CD4-positive, alpha-beta T cell (primary cell): ENCODE data around the gene MINDY3. TPM values are rescaled to one million over a fixed set of nuclear protein-coding genes. Genes with fewer than 3 reads are reported as not detected.

Source experiments
- ATAC-seq: fragments of 200-7000 bp; cut with Tn5 transposase; one replicate; pipeline ENCODE4 v1.10.0; 2022; ENCODE audit warnings: mild to moderate bottlenecking; ENCODE audit not compliant: poor library complexity
- CTCF ChIA-PET: fragments of 350-600 bp; sonication (Branson Sonifier 250); formaldehyde crosslinking; loops from one replicate; lab custom pipeline; 2021; ENCODE audit warnings: antibody characterized with exemption, inconsistent platforms; lab: Charles Lee
- POLR2A ChIA-PET: fragments of 350-600 bp; sonication (Branson Sonifier 250); formaldehyde crosslinking; loops from one replicate; lab custom pipeline; 2021; ENCODE audit warnings: antibody characterized with exemption, inconsistent platforms; lab: Charles Lee
- DNase-seq, 14 experiments: peaks; one replicate each; pipeline ENCODE4 v3.0.0-alpha.2; 2013 to 2020; ENCODE audit warnings: mixed read lengths in 2 of 14
- H3K27ac ChIP-seq, 2 donors: one replicate each; pipeline versions ENCODE4 v1.5.1 to v1.7.0; 2013; ENCODE audit warnings: low read length in 2 of 2, low read depth in 1 of 2, mild to moderate bottlenecking in 1 of 2
- H3K27me3 ChIP-seq, 2 experiments: 1 replicate in 1 of 2; 2 replicates in 1 of 2; pipeline versions ENCODE4 v1.6.1 to v1.7.0; 2013; ENCODE audit warnings: low read length in 2 of 2, control low read depth in 1 of 2, mild to moderate bottlenecking in 1 of 2, moderate library complexity in 1 of 2; ENCODE audit not compliant: insufficient read depth in 2 of 2, control insufficient read depth in 1 of 2
- H3K36me3 ChIP-seq: one replicate; pipeline ENCODE4 v1.6.1; 2013; ENCODE audit warnings: low read length, control low read depth; ENCODE audit not compliant: insufficient read depth
- H3K4me1 ChIP-seq: one replicate; pipeline ENCODE4 v1.6.1; 2013; ENCODE audit warnings: low read length, control low read depth; ENCODE audit not compliant: insufficient read depth
- H3K4me3 ChIP-seq: one replicate; pipeline ENCODE4 v1.5.1; 2013; ENCODE audit warnings: mild to moderate bottlenecking, low read length, moderate library complexity
- H3K9me3 ChIP-seq, 2 experiments: 1 replicate in 1 of 2; 2 replicates in 1 of 2; pipeline versions ENCODE4 v1.6.1 to v1.7.0; 2013; ENCODE audit warnings: low read length in 2 of 2, mild to moderate bottlenecking in 2 of 2, control low read depth in 1 of 2, moderate library complexity in 1 of 2; ENCODE audit not compliant: control insufficient read depth in 1 of 2, insufficient read depth in 1 of 2
- H3K27ac Mint-ChIP-seq: one replicate; pipeline ENCODE4 v1.8.0; 2020; ENCODE audit warnings: mixed read lengths
- H3K27me3 Mint-ChIP-seq: one replicate; pipeline ENCODE4 v1.8.0; 2021; ENCODE audit warnings: mixed read lengths
- H3K36me3 Mint-ChIP-seq: one replicate; pipeline ENCODE4 v1.8.0; 2021; ENCODE audit warnings: low read depth, mixed read lengths
- H3K4me1 Mint-ChIP-seq: one replicate; pipeline ENCODE4 v1.8.0; 2021; ENCODE audit warnings: low read depth, mixed read lengths
- H3K4me3 Mint-ChIP-seq: one replicate; pipeline ENCODE4 v1.8.0; 2020; ENCODE audit warnings: mild to moderate bottlenecking, mixed read lengths
- H3K9me3 Mint-ChIP-seq: one replicate; pipeline ENCODE4 v1.8.0; 2020; ENCODE audit warnings: mixed read lengths
- intact Hi-C, 2 experiments: fragments of 100-400 bp; cut with DNase I in 1 of 2; cut with micrococcal nuclease in 1 of 2; formaldehyde crosslinking; loops; one replicate each; pipeline versions ENCODE4 v1.15.1 to v1.9.0; 2023 to 2025; cut with DNase I, micrococcal nuclease
- total RNA-seq, 174 experiments: library from RNA in 2 of 174; stranded (reverse) in 2 of 174; gene quantifications; one replicate each; pipeline ENCODE4 v1.2.3 and lab custom pipeline; 2021 to 2026
- TF ChIP-seq, protein P1 (sequence below): fragments of 200-600 bp; IDR thresholded peaks from one replicate; pipeline ENCODE4 v1.8.0; 2022; ENCODE audit warnings: antibody characterized with exemption, mild to moderate bottlenecking

The MINDY3 gene
- total RNA-seq, 2 experiments from 2014 or later, result 39.8 to 40.6 TPM

DNA sequence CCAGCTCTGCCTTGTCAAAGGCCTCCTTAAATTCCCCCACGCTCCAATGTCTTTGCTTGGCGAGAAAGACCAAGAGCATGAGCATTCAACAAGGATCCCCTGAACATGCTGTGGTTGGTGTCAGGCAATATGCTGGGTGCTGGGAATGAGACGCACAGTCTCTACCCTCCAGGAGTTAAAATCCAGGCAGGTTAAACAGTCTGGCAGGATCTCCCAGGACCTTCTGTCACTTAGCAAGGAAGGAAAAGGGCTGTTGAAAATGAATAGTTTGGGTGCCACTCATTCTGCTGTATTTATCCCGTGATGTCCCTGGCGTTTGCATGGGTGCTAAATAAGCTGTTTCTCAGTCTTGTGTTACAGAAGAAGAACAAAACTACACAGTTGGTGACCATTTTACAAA lies 118.7 kb downstream of the MINDY3 start:
- no peak for ATAC-seq
- Mint-ChIP-seq H3K27me3 (peaks cover 16% of the 10 kb centered on the region), H3K4me3 (no peak overlapping the region), H3K4me1 (no peaks in the 10 kb centered on the region), H3K36me3 (no peaks in the 10 kb centered on the region), H3K27ac (no peak overlapping the region), H3K9me3 (no peaks in the 10 kb centered on the region)
- DNase-seq, result no peak
- no peaks in the 10 kb centered on the region for H3K4me1 ChIP-seq
- no peak overlapping the region for H3K27ac ChIP-seq
- H3K9me3 ChIP-seq, result no peaks in the 10 kb centered on the region
- ChIA-PET CTCF (no interaction called here), POLR2A (no interaction called here)
- TF ChIP-seq, protein P1, sequence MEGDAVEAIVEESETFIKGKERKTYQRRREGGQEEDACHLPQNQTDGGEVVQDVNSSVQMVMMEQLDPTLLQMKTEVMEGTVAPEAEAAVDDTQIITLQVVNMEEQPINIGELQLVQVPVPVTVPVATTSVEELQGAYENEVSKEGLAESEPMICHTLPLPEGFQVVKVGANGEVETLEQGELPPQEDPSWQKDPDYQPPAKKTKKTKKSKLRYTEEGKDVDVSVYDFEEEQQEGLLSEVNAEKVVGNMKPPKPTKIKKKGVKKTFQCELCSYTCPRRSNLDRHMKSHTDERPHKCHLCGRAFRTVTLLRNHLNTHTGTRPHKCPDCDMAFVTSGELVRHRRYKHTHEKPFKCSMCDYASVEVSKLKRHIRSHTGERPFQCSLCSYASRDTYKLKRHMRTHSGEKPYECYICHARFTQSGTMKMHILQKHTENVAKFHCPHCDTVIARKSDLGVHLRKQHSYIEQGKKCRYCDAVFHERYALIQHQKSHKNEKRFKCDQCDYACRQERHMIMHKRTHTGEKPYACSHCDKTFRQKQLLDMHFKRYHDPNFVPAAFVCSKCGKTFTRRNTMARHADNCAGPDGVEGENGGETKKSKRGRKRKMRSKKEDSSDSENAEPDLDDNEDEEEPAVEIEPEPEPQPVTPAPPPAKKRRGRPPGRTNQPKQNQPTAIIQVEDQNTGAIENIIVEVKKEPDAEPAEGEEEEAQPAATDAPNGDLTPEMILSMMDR, result no peak
- H3K36me3 ChIP-seq, result no peaks in the 10 kb centered on the region
- intact Hi-C loops, result loop anchor here in 1 of 2 experiments (10.0 kb wide), 1 partner anchor 317 kb away; no protein-coding TSS in a partner anchor
- no peak overlapping the region for H3K4me3 ChIP-seq
- H3K27me3 ChIP-seq, result peaks cover 3 to 5% of the 10 kb centered on the region in 2 experiments

GRCh38 chr10:15740261-15740660 lies 120.0 kb downstream of the MINDY3 start:
- ATAC-seq, result no peak
- H3K27ac Mint-ChIP-seq, result no peak overlapping the region

DNA sequence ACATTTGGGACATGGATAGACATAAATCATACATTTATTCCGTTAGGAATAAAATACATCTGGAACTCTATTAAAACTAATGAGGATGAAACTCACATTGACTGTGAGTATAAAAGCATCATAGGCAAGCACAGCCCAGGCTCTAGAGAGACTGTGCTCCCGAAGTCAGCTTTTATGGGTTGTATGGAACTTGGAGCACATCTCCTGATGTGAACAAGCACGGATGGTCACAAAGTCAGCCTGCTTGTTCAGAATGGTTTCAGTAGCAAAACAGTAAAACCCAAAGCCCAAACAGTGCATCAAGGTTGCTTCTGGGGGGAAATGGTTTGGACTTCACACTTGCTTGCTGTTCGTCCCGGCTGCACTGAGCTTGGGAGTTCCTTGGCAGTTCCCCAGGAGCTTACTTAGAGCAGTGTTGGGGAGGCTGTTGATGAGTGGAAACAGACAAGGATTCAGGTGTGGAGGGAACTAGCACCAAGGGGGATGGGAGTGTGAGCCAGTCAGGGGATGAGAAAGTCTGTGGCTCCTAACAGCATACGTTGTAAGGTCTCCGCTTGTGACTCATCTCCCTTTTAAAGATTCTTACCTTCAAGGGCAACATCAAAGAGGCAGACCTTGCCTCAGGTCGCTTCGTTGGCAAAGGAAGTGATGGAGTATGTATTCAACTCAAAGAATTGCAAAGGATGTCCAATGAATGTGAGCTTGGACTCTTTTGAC lies 120.9 kb downstream of the MINDY3 start:
- intact Hi-C loops, result no loop called here
- TF ChIP-seq, protein P1, result no peak
- Mint-ChIP-seq H3K36me3 (no peaks in the 10 kb centered on the region), H3K4me1 (no peaks in the 10 kb centered on the region), H3K27me3 (peaks cover 25% of the 10 kb centered on the region), H3K27ac (no peak overlapping the region), H3K4me3 (no peak overlapping the region), H3K9me3 (no peaks in the 10 kb centered on the region)
- ChIA-PET CTCF (no interaction called here), POLR2A (no interaction called here)
- Histone ChIP-seq H3K4me3 (no peak overlapping the region), H3K36me3 (no peaks in the 10 kb centered on the region), H3K27ac (no peak overlapping the region), H3K9me3 (no peaks in the 10 kb centered on the region), H3K4me1 (no peaks in the 10 kb centered on the region), H3K27me3 (peaks cover 5 to 6% of the 10 kb centered on the region in 2 experiments)
- ATAC-seq (no peak), DNase-seq (no peak)

More at GRCh38 chr10:15740261-15740660, 120.0 kb downstream of the MINDY3 start:
- H3K27ac ChIP-seq, result no peak overlapping the region
- H3K36me3 ChIP-seq, result no peaks in the 10 kb centered on the region
- no peaks in the 10 kb centered on the region for H3K4me1 ChIP-seq
- H3K4me3 ChIP-seq, result no peak overlapping the region
- TF ChIP-seq, protein P1, result no peak
- H3K4me3 Mint-ChIP-seq, result no peak overlapping the region
- no peaks in the 10 kb centered on the region for H3K4me1 Mint-ChIP-seq
- peaks cover 4 to 5% of the 10 kb centered on the region in 2 experiments for H3K27me3 ChIP-seq
- H3K27me3 Mint-ChIP-seq, result peaks cover 25% of the 10 kb centered on the region
- intact Hi-C loops, result loop anchor here in 1 of 2 experiments (10.0 kb wide), 1 partner anchor 315 kb away; no protein-coding TSS in a partner anchor
- CTCF ChIA-PET, result no interaction called here
- H3K9me3 ChIP-seq, result no peaks in the 10 kb centered on the region
- POLR2A ChIA-PET, result no interaction called here
- no peaks in the 10 kb centered on the region for H3K9me3 Mint-ChIP-seq
- no peak for DNase-seq
- H3K36me3 Mint-ChIP-seq, result no peaks in the 10 kb centered on the region
